WERI-Rb-1 (cell line): ENCODE measurements around the gene SETDB2.

ENCODE experiments used
- DNase-seq: peaks from one replicate; pipeline ENCODE4 v3.0.0-alpha.2; 2020
- H3K27ac ChIP-seq: fragments of 250-450 bp; sonication (Bioruptor Pico); 2 replicates; pipeline ENCODE4 v1.5.1; 2020; ENCODE audit warnings: mild to moderate bottlenecking, moderate library complexity
- H3K27me3 ChIP-seq: fragments of 250-450 bp; sonication (Bioruptor Pico); 2 replicates; pipeline ENCODE4 v1.5.1; 2021; ENCODE audit warnings: mild to moderate bottlenecking, low read depth, moderate library complexity; ENCODE audit not compliant: insufficient read depth, severe bottlenecking
- H3K36me3 ChIP-seq: fragments of 250-450 bp; sonication (Bioruptor Pico); 2 replicates; pipeline ENCODE4 v1.5.1; 2020; ENCODE audit warnings: mild to moderate bottlenecking, moderate library complexity
- H3K4me3 ChIP-seq: 2 replicates; pipeline ENCODE4 v1.5.1; 2011; ENCODE audit warnings: low read depth, mild to moderate bottlenecking, control low read depth, low read length
- H3K9me3 ChIP-seq: fragments of 250-450 bp; sonication (Bioruptor Pico); 2 replicates; pipeline ENCODE4 v1.5.1; 2021; ENCODE audit warnings: mild to moderate bottlenecking, moderate library complexity; ENCODE audit not compliant: severe bottlenecking
- TF ChIP-seq, protein P1 (sequence below): IDR thresholded peaks from 2 replicates; pipeline ENCODE4 v1.5.1; 2011; ENCODE audit warnings: low read depth, mild to moderate bottlenecking, control low read depth, inconsistent platforms, low read length

SETDB2 gene

DNA sequence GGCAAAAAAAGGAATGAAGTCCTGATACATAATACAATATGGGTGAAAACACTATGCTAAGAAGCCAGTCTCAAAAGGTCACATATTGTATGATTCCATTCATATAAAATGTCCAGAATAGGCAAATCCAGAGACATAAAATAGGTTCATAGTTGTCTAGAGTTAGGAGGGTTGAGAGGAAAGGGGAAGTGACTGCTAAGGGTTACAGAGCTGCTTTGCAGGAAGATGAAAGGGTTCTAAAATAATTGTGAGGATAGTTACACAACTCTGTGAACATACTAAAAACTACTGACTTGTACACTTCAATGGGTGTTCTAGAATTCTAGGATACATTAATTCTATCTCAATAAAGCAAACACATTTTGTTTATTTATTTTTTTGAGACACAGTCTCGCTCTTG lies 25.9 kb upstream of the SETDB2 start:
- no peak overlapping the region for H3K4me3 ChIP-seq
- no peaks in the 10 kb centered on the region for H3K27me3 ChIP-seq
- no peaks in the 10 kb centered on the region for H3K9me3 ChIP-seq
- no peak overlapping the region for H3K27ac ChIP-seq
- no peaks in the 10 kb centered on the region for H3K36me3 ChIP-seq
- TF ChIP-seq, protein P1, sequence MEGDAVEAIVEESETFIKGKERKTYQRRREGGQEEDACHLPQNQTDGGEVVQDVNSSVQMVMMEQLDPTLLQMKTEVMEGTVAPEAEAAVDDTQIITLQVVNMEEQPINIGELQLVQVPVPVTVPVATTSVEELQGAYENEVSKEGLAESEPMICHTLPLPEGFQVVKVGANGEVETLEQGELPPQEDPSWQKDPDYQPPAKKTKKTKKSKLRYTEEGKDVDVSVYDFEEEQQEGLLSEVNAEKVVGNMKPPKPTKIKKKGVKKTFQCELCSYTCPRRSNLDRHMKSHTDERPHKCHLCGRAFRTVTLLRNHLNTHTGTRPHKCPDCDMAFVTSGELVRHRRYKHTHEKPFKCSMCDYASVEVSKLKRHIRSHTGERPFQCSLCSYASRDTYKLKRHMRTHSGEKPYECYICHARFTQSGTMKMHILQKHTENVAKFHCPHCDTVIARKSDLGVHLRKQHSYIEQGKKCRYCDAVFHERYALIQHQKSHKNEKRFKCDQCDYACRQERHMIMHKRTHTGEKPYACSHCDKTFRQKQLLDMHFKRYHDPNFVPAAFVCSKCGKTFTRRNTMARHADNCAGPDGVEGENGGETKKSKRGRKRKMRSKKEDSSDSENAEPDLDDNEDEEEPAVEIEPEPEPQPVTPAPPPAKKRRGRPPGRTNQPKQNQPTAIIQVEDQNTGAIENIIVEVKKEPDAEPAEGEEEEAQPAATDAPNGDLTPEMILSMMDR = no peak
- DNase-seq = no peak

DNA sequence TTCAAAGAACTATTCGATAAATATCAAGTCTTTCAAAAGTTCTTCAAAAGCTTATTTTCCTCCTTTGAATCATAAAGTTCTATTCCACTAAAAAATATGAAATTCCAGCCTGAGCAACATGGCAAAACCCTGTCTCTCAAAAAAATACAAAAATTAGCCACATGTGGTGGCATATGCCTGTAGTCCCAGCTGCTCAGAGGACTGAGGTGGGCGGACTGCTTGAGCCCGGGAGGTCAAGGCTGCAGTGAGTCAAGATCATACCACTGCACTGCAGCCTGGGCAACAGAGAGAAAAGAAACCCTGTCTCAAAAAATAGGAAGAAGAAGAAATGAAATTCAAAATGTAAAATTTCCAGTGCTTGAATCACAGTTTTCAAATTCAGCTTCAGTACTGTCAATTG lies 24.8 kb upstream of the SETDB2 start:
- no peaks in the 10 kb centered on the region for H3K36me3 ChIP-seq
- no peaks in the 10 kb centered on the region for H3K27me3 ChIP-seq
- no peak overlapping the region for H3K4me3 ChIP-seq
- H3K27ac ChIP-seq = no peak overlapping the region
- TF ChIP-seq, protein P1 = no peak
- H3K9me3 ChIP-seq = no peaks in the 10 kb centered on the region
- no peak for DNase-seq

DNA sequence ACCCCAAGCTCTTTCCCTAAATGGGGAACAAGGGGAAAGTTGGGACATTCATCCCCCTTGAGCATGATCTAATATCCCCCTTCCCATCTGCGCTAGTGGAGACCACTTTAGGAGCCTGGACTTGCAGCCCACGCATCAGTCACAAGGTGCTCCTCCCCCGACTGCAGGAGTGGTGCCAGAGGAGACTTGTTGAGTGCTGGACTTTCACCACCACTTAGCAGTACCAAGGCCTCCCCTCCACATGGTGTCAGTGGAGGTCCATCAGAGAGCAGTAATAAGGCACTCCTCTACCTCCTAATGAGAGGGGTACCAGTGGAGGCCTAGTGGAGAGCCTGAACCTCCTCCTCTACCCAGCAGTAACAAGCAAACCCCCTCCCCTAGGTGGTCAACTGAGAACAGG lies 22.7 kb upstream of the SETDB2 start:
- Histone ChIP-seq H3K27me3 (no peaks in the 10 kb centered on the region), H3K9me3 (no peaks in the 10 kb centered on the region), H3K27ac (no peak overlapping the region), H3K4me3 (no peak overlapping the region), H3K36me3 (no peaks in the 10 kb centered on the region)
- TF ChIP-seq, protein P1 = peak; percentile 55
- DNase-seq = peak; percentile 39

DNA sequence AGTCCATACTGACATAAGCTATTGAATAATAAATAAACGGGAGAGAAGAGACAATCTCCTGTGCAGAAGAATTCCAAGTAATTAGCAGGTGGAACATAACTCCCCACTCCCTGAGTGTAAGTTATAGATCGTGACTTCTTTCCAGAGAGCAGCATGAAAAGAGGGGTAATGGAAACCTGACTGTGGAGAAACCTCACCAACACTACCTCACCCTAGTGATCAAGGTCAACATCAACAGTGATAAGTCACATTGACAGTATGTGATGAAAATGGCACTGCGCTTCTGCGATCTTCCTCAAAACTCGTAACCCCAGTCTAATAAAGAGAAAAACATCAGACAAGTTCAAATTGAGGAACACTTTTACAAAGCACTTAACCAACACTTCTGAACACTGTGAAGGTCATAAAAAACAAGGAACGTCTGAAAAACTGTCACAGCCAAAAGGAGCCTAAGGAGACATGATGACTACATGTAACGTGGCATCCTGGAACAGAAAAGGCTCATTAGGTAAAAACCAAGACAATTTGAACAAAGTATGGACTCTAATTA lies 20.0 kb upstream of the SETDB2 start:
- Histone ChIP-seq H3K27ac (no peak overlapping the region), H3K27me3 (no peaks in the 10 kb centered on the region), H3K4me3 (no peak overlapping the region), H3K9me3 (no peaks in the 10 kb centered on the region), H3K36me3 (no peaks in the 10 kb centered on the region)
- TF ChIP-seq, protein P1 = no peak
- no peak for DNase-seq

DNA sequence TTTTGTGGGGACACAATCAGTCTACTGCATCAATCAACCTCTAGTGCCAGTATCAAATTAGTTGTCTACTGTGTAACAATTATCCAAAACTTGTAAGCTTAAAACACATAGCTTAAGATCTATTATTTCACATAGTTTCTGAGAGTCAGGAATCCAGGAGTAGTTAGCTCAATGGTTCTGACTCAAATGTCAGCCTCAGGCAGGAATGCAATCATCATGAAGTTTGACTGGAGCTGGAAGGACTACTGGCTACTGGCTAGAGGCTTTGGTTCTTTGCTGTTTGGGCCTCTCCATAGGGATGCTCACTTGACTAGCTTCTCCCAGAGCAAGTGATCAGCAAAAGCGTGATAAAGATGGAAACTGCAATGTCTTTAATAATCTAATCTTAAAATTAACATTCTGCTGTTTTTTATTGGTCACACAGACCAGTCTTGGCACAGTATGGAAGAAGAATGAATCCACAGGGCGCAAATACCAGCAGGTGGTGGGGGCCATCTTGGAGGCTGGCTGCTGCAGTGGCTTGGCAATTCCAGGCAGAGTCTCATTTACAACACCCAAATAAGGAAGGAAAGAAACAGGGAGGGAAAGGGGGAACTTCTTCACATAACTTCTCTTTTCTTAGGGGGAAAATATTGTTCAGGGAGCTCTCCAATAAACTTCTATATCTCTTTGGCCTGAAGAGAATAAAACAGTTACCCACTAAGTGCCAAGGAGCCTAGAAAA lies 15.9 kb upstream of the SETDB2 start:
- H3K27ac ChIP-seq = no peak overlapping the region
- H3K4me3 ChIP-seq = no peak overlapping the region
- H3K36me3 ChIP-seq = no peaks in the 10 kb centered on the region
- TF ChIP-seq, protein P1 = no peak
- no peak for DNase-seq
- no peaks in the 10 kb centered on the region for H3K27me3 ChIP-seq
- no peaks in the 10 kb centered on the region for H3K9me3 ChIP-seq

DNA sequence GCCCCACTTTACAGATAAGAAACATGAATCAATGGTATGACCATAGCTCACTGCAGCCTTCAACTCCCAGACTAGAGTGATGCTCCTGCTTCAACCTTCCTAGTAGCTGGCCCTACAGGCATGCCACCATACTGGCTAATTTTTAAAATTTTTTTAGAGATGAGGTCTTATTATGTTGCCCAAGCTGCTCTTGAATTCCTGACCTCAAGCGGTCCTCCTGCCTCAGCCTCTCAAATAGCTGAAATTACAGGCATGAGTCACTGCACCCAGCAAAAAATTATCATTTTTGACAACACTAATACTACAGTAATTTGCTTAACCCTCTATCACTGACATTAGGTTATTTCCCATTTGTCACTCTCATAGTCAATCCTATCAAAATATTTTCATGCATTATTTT lies 15.0 kb upstream of the SETDB2 start:
- Histone ChIP-seq H3K27ac (no peak overlapping the region), H3K27me3 (no peaks in the 10 kb centered on the region), H3K9me3 (no peaks in the 10 kb centered on the region), H3K4me3 (no peak overlapping the region), H3K36me3 (no peaks in the 10 kb centered on the region)
- DNase-seq = no peak
- TF ChIP-seq, protein P1 = no peak
